ENCODE results near the gene SLC4A3. TPM values are rescaled to one million over a fixed set of nuclear protein-coding genes. Genes with fewer than 3 reads are reported as not detected.

The SLC4A3 gene
- total and polyA plus RNA-seq, 2 of the 13 experiments (the other 11 are each of a cell fraction or from before 2014, with no cell fraction given) = 0.18 to 0.95 TPM

GRCh38 chr2:219618733-219619122 is 8.7 kb upstream of the SLC4A3 start (continued):
- TF ChIP-seq ZFP82 (CRISPR knock-in tag; IDR thresholded peaks at IDR 0.05; ENCODE audit: borderline replicate concordance) (no peak), ZNF3 (CRISPR knock-in tag; IDR thresholded peaks at IDR 0.05) (no peak), HMGXB4 (CRISPR knock-in tag; IDR thresholded peaks at IDR 0.05; ENCODE audit: borderline replicate concordance in 1 of 2, low read depth in 1 of 2) (no peak; a peak in 1 of 4 replicates), HNRNPLL (IDR thresholded peaks at IDR 0.05; ENCODE audit: low read depth, low read length, poor library complexity, severe bottlenecking) (no peak), RARA (CRISPR knock-in tag; IDR thresholded peaks at IDR 0.05) (peak; percentile 96), SNAI1 (CRISPR knock-in tag; IDR thresholded peaks at IDR 0.05; ENCODE audit: borderline replicate concordance) (no peak), ZSCAN31 (CRISPR knock-in tag; IDR thresholded peaks at IDR 0.05; ENCODE audit: low read depth) (no peak), SIX4 (CRISPR knock-in tag; IDR thresholded peaks at IDR 0.05) (no peak), SETDB1 (CRISPR knock-in tag; IDR thresholded peaks at IDR 0.05; ENCODE audit: borderline replicate concordance) (no peak), ZMAT5 (CRISPR knock-in tag; IDR thresholded peaks at IDR 0.05; ENCODE audit: borderline replicate concordance, low read depth) (no peak), AGO1 (IDR thresholded peaks at IDR 0.05; ENCODE audit: low read depth, low read length, poor library complexity, severe bottlenecking) (no peak), PHF5A (CRISPR knock-in tag; IDR thresholded peaks at IDR 0.05; ENCODE audit: low read depth, unreplicated experiment) (no peak), ZNF367 (CRISPR knock-in tag; IDR thresholded peaks at IDR 0.05; ENCODE audit: borderline replicate concordance) (no peak), THAP7 (CRISPR knock-in tag; IDR thresholded peaks at IDR 0.05) (no peak), BRD4 (CRISPR knock-in tag; IDR thresholded peaks at IDR 0.05) (no peak), FOXO4 (CRISPR knock-in tag; conservative IDR thresholded peaks at IDR 0.05) (no peak), THAP11 (CRISPR knock-in tag; IDR thresholded peaks at IDR 0.05) (peak; percentile 28; the same call in 1 of the 2 replicates), THRA (CRISPR knock-in tag; IDR thresholded peaks at IDR 0.05; ENCODE audit: borderline replicate concordance) (peak; percentile 67; the same call in 1 of the 2 replicates), ZNF207 (IDR thresholded peaks at IDR 0.05; ENCODE audit: borderline replicate concordance) (no peak), FOXM1 (CRISPR knock-in tag; IDR thresholded peaks at IDR 0.05) (no peak), ATF7 (IDR thresholded peaks at IDR 0.05) (no peak), ATF7 (CRISPR knock-in tag; IDR thresholded peaks at IDR 0.05) (no peak), EP300 (IDR thresholded peaks at IDR 0.05; ENCODE audit: low read depth in 2 of 2, low read length in 2 of 2) (no peak; a peak in 1 of 4 replicates), EP300 (CRISPR knock-in tag; IDR thresholded peaks at IDR 0.05; ENCODE audit: borderline replicate concordance) (no peak), KDM3A (CRISPR knock-in tag; IDR thresholded peaks at IDR 0.05; ENCODE audit: low read depth) (no peak), ZNF556 (CRISPR knock-in tag; IDR thresholded peaks at IDR 0.05; ENCODE audit: borderline replicate concordance) (no peak), ZNF652 (CRISPR knock-in tag; IDR thresholded peaks at IDR 0.05; ENCODE audit: borderline replicate concordance, low read depth) (no peak)
